Head of caudate nucleus (tissue), 42 donors: Measurements from ENCODE around the gene GADD45GIP1.
"Not testable (repeated sequence)": the region's sequence is repeated elsewhere in the genome, so short reads cannot be mapped to it uniquely, and the experiment has no call there.

Experiments used
- DNase-seq, 42 donors: peaks; one replicate each; pipeline versions ENCODE4 v3.0.0 to v3.0.0-alpha.2; 2020 to 2021; ENCODE audit warnings: mixed read lengths in 7 of 42
- intact Hi-C: fragments of 100-400 bp; cut with DNase I; formaldehyde crosslinking; loops from one replicate; pipeline ENCODE4 v1.15.0; 2022

The GADD45GIP1 gene

DNA sequence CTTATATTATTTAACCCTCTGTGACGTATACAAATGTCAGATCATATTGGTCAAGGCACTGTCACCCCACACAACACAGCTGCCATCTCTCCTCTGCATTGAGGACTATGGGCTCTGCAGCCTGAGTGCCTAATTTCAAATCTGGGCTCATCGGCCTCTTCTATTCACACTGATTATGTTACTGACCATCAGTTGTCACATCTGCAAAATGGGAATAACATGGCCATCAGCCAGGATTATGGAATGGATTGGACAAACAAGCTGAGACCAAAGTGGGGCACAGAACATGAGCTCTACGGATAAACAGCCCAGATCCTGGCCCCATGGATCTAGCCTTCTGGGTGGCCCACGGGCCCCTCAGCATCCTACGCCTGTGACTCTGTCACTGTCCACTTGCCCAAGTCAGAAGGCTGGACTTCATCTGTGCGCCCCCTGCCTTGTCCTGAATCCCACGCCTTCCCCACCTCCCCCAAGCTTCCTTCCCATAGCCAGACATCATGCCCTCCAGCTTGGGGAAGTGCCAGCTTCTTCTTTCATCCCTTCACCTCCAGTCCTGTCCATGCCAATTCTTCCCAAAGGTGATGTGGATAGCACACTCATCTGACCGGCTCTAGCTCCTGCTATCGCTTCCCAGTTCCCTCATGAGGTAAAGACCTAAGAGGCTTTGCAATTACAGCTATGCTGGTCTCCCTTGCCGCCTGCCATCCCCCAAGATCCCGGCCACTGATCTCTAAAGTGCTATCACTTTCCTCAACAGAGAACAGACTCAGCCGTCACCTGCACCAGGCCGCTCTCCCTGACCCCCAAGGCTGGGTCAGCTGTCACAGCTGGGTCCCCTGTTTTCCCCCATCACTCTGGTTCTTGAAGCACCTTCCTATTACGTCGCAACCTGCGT lies 24.4 kb downstream of the GADD45GIP1 start:
- no peak for DNase-seq
- intact Hi-C loops = loop anchor here (5.0 kb wide), 1 partner anchor 40 kb away; the partner anchor contains the start of gene GCDH

GRCh38 chr19:12930002-12930645 lies 26.9 kb downstream of the GADD45GIP1 start:
- DNase-seq = no peak
- intact Hi-C loops = loop anchor here (5.0 kb wide), 1 partner anchor 38 kb away; the partner anchor contains the start of gene GCDH

- intact Hi-C loops = no loop called here
- DNase-seq = no peak
Observed at GRCh38 chr19:12924621-12925310, 32.3 kb downstream of the GADD45GIP1 start.

GRCh38 chr19:12922959-12923358 lies 34.1 kb downstream of the GADD45GIP1 start:
- intact Hi-C loops = no loop called here

DNA sequence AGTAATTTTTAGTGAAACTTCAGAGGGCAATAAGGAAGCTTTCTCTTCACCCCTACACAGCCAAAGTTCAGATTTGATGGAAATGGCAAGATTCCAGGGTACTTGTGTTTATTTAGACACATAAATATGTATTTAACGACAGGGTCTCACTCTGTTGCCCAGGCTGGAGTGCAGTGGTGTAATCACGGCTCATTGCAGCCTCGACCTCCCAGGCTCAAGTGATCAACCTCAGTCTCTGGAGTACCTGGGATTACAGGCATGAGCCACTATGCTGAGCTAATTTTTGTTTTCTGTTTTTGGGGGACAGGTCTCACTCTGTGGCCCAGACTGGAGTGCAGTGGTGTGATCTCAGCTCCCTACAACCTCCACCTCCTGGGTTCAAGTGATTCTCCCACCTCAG lies 36.0 kb downstream of the GADD45GIP1 start:
- DNase-seq = no peak
- intact Hi-C loops = loop anchor here (2.0 kb wide), 1 partner anchor 36 kb away; the partner anchor contains the start of gene GADD45GIP1

More at GRCh38 chr19:12922959-12923358, 34.1 kb downstream of the GADD45GIP1 start:
- no peak for DNase-seq

DNA sequence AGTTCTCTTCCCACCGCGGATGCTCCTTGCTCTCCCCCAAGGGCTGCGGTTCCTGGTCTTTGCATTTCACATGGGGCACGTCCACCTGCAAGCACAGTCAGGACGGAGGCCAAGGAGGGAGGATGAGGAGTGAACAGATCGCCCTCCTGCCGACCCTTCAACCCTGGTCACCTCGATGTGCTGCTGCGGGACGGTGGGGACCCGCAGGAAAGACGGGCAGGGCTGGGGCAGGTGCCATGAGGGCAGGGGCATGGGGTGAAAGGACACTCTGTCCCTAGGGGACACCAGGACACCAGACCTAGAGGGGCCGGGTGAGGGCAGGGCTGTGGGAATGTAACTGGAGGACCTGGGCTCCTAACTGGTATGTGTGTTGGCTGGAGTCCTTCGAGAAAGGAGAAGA lies 38.8 kb downstream of the GADD45GIP1 start:
- DNase-seq = no peak
- intact Hi-C loops = no loop called here

- intact Hi-C loops = not testable (repeated sequence)
Observed at GRCh38 chr19:12915860-12916259, 41.2 kb downstream of the GADD45GIP1 start.

DNA sequence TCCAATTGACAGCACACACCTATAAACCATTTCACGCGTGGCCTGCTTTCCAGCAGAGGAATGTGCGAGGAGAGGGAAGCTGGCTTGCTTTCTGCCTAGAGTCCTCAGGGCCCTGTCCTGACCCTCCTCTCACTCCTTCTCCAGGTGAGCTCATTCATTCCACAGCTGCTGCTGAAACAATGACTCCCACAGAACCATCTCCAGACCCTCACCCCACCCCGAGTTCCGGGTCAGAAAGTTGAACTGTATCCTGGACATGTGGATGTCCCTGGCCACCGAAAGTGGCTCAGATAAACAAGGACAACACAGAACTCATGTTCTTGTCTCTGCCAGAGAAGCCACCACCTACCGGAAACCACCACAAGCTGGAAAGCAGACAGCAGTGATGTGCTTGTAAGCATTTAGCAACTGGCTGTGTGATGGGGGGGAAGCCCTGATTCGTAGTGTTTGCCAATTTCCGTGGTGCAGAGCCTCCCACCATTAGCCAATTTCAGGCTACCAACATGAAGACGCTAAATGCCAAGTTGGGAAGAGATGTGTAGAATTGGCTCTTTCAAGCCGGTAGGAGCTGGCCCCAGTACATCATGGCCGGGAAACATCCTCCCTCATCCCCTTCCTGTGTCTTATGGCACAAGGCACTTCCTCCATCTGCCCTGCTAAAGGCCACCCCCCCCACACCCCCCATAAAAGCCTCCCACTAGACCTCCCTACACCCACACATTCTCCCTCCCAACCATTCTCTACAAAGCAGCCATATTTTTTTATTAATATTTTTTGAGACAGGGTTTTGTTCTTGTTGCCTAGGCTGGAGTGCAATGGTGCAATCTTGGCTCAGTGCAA lies 43.0 kb downstream of the GADD45GIP1 start:
- intact Hi-C loops = no loop called here
- DNase-seq = peak in 23 of 42 donors; percentile 4 to 66 (median 32)

More at GRCh38 chr19:12915860-12916259, 41.2 kb downstream of the GADD45GIP1 start:
- DNase-seq = not testable (repeated sequence)

DNA sequence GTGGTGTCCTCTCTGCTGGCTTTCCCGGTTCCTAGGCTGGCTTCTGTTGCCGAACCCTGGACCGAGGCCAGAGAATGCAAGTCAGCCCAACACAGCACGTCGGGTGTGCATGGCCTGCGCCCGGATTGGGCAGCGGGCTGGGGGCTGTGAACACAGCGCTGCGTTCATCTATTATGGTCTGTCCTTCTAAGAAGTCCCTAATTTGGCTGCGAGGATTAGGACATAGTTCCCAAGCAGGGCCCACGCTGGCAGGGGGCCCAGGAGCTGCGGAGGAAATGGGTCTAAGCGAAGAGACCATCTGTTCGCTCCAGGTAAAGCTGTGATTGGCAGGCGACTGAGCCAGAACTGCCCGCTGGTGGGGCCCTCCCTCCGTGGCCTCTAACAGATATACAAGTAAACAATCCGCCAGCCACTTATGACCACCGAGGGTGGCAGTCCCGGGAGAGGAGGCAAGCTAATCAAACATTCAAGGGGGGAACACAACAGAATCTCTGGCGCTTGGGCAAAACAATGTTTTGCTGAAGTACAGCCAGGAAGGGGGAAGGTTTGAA lies 43.9 kb downstream of the GADD45GIP1 start:
- DNase-seq = peak; percentile 64 to 90 (median 78)
- intact Hi-C loops = no loop called here

- no peak for DNase-seq
- intact Hi-C loops = no loop called here
Observed at GRCh38 chr19:12912571-12912970, 44.5 kb downstream of the GADD45GIP1 start.

DNA sequence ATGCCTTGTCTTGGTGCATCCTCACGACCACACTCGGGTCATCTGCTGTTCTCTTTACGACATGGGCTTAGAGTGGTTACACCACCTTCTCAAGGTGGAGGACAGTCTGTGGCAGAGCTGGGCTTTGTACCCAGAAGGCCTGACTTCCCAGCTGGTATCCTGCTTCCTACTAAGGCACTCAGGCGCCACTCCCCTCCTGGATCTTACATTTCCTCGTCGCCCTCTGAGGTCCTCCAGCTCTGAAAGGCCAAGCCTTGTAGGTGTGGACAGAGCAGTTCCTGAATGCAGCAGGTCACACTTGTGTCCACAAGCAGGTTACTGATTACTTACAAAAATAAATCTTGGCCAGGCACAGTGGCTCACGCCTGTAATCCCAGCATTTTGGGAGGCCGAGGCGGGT lies 49.9 kb downstream of the GADD45GIP1 start:
- DNase-seq = no peak
- intact Hi-C loops = no loop called here
